ENCODE measurements around the gene ZBTB20.

DNA sequence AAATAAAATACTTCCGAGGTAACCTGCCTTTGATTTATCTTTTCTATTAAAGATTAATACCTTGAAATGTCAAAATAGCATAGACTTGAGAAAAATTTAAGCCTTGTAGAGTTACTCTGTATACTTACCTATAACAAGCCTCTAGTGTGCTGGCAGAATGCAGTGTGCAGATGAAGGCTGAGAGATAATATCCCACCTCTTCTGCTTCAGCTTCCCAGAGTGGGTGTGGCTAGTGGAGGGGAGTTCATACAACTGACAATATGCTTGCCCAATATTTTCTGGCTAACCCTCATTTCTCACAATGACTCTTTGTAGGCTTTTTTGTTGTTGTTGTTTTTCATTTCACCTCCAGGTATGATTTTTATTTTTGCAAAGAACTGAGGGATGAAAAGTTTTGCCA is 15.7 kb upstream of the ZBTB20 start:
- TF ChIP-seq, protein P1, sequence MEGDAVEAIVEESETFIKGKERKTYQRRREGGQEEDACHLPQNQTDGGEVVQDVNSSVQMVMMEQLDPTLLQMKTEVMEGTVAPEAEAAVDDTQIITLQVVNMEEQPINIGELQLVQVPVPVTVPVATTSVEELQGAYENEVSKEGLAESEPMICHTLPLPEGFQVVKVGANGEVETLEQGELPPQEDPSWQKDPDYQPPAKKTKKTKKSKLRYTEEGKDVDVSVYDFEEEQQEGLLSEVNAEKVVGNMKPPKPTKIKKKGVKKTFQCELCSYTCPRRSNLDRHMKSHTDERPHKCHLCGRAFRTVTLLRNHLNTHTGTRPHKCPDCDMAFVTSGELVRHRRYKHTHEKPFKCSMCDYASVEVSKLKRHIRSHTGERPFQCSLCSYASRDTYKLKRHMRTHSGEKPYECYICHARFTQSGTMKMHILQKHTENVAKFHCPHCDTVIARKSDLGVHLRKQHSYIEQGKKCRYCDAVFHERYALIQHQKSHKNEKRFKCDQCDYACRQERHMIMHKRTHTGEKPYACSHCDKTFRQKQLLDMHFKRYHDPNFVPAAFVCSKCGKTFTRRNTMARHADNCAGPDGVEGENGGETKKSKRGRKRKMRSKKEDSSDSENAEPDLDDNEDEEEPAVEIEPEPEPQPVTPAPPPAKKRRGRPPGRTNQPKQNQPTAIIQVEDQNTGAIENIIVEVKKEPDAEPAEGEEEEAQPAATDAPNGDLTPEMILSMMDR (IDR thresholded peaks at IDR 0.05; ENCODE audit: borderline replicate concordance, extremely low read depth, low read length, poor library complexity, severe bottlenecking), result no peak
- no peak for TF ChIP-seq EZH2 (IDR thresholded peaks at IDR 0.05; ENCODE audit: borderline replicate concordance, low read depth, low read length, severe bottlenecking)

Measured in DND-41 (cell line).